ENCODE data around the gene APLF.
"Not testable (repeated sequence)": the region's sequence is repeated elsewhere in the genome, so short reads cannot be mapped to it uniquely, and the experiment has no call there.

The APLF gene

DNA sequence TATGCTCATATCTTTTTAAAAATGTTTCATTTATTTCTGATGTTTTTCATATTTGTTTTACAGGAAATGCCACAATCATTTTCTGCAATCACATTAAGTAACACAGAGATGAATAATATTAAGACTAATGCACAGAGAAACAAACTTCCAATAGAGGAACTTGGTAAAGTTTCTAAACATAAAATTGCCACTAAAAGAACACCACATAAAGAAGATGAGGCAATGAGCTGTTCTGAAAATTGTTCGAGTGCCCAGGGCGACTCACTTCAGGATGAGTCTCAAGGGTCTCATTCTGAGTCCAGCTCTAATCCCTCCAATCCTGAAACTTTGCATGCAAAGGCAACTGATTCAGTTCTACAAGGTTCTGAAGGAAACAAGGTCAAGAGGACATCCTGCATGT is 70.4 kb downstream of the APLF start:
- DNase-seq, result peak; percentile 71

DNA sequence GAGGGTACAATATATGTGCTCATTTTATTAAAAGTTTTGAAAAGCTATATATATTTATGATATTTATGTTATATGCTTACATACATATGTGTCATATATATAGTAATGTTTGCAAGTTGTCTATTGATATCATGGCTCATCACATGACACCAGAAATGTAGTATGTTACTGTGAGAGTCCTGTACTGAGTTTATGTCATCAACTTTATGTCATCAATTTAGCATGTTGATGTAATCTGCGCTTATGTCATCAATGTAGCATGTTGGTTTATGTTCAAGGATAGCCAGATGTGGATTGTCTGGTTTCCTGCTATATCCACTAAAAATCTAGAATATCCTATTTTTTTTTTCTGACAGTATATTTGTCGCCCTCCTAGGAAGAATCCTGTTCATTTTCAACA is 77.4 kb downstream of the APLF start:
- peak; percentile 3 for DNase-seq

GRCh38 chr2:68548396-68548795 is 81.0 kb downstream of the APLF start:
- DNase-seq, result no peak

- DNase-seq, result no peak
Measured at GRCh38 chr2:68553098-68553497, 85.7 kb downstream of the APLF start.

GRCh38 chr2:68555425-68556206 is 88.2 kb downstream of the APLF start:
- not testable (repeated sequence) for DNase-seq

DNA sequence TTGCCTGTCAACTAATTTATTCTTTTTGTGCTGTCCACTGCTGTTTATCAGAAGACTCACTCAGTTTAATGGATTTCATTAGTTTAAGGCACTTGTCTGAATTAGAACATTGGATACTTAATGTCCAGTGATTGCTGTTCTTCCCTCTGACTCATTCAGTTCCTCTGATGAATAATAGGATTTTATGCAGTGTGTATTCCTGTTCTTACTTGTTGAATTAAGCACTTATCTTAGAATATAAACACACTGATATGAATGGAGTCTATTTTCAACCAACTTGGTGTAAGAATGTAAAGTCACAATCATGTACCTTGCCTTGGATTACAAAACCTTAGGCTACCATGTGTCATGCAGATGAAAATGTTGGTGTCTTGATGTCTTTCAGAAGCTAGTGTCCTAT is 89.0 kb downstream of the APLF start:
- DNase-seq, result no peak

- no peak for DNase-seq
Measured at GRCh38 chr2:68558576-68558975, 91.2 kb downstream of the APLF start.

DNA sequence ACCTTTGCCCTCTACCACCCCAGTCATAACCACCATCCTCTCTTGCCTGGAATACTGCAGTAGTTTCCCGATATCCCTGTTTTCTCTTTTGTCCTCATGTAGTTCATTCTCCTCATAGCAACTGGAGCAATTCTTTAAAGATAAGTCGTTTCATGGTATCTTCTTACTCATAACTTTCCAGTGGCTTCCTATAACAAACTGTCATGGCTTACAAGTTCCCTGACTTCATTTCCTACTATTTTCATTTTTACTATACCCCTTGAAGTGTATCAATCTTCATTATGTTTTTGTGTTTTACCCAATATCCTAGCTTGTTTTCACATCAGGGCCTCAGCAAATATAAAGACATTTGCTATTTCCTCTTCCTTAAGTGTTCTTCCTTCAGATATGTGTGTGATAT is 92.3 kb downstream of the APLF start:
- no peak for DNase-seq

GRCh38 chr2:68560545-68560944 is 93.2 kb downstream of the APLF start:
- no peak for DNase-seq

DNA sequence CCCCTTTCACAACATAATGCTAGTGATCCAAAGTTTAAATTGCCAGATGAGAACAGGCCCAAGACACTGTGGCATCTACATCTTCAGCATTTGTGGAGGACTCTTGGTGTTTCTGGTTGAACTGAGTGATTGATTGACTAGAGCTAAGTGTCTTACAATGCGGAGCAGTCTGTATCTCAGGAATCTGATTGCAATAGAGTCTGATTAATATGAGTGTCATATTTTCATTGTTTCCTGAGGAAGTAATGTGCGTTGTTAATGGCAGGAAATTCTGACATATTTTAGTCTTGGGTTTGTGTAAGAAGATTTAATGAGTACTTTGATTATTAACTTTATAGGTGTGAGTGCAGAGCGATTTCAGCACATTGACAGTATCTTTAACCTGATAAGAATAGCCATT is 94.0 kb downstream of the APLF start:
- no peak for DNase-seq

- DNase-seq, result no peak
Measured at GRCh38 chr2:68562934-68563333, 95.5 kb downstream of the APLF start.

GRCh38 chr2:68564426-68564825 is 97.0 kb downstream of the APLF start:
- no peak for DNase-seq

DNA sequence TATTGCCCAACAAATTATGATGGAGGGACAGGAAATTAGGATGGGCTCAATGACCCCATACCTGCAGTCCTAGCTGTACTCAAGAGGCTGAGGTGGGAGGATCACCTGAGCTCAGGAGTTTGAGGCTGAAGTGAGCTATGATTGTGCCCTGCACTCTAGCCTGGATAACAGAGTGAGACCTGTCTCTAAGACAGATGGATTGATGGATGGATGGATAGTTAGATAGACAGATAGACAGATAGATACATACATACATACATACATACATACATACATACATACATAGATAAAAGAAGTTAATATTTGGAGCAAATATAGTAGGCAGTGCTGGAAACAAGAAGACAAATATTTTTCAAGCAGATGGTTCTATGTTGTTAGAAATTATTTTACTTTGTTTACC is 97.9 kb downstream of the APLF start:
- no peak for DNase-seq

DNA sequence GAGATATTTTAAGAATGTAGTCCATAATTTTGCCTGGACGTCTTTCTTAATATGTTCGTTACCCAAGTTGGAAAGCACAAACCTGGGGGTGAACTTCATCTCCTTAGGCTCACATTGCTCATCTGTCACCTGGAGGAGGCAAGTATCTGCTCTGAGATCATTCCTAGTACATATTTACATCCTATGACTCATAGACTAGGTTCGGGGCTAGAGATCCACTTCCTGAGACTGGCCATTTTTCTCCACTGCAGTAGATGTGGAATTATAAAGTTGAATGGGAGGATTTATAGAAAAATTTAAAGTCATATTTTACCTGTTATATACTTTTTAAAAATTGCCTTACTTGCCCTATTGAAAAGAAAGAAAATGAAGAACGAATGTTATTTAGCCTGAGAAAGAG is 98.5 kb downstream of the APLF start:
- no peak for DNase-seq

DNA sequence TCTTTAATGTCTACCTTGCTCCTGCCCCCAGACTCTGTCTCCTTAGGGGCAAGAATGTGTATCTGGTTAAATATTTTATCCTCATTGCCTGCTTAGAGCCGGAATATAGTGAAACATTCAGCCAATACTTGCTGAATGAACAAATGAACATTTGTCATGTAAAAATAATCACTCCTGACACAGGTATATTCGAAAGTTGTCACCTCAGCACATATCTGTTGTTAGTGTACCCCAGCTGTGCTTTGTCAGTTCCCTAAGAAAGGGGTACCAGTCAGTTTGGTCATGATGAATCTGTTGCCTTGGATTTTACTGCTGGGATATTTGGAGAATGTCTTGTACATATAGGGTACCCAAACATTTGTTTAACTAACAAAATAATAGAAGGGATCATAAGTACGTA is 99.0 kb downstream of the APLF start:
- no peak for DNase-seq

DNA sequence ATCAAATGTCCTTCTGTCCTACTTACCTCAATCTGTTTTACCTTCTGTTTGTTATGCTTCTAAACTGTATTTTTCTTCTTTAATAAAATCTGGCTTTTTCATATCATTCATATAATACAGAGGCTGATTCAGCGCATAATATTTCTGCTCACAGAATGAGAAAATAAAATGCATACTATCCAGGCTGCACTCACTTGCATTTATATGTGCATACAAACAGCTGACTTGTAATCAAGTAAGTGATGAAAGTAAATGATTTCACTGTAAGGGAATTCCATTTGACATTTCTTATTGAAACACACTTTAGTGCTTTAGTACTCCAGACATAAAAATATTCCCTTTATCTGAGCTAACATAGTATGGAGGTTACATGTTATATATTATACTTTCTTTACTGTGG is 100.7 kb downstream of the APLF start:
- no peak for DNase-seq

DNA sequence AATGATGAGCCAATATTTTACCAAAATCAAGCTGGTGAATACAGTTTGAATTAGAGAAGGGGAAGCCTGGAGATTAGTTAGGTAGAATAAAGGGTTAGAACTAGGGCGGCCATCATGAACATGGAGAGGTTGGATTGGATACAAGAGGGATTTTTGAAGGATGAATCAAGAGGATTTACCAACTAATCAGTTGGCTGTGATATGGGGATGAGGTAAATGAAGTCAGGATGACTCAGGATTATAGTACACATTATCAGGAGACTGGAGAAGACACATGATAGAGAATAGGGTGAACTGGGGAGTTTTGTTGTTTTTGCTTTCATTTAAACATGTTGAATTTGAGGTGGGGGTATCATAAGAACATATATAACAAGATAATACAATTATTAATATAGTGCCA is 102.2 kb downstream of the APLF start:
- DNase-seq, result no peak

GRCh38 chr2:68570434-68570833 is 103.0 kb downstream of the APLF start:
- not testable (repeated sequence) for DNase-seq

- no peak for DNase-seq
Measured at GRCh38 chr2:68574202-68574791, 106.9 kb downstream of the APLF start.

- no peak for DNase-seq
Measured at GRCh38 chr2:68577183-68577582, 109.8 kb downstream of the APLF start.

- DNase-seq, result no peak
Measured at GRCh38 chr2:68579689-68580088, 112.3 kb downstream of the APLF start.

DNA sequence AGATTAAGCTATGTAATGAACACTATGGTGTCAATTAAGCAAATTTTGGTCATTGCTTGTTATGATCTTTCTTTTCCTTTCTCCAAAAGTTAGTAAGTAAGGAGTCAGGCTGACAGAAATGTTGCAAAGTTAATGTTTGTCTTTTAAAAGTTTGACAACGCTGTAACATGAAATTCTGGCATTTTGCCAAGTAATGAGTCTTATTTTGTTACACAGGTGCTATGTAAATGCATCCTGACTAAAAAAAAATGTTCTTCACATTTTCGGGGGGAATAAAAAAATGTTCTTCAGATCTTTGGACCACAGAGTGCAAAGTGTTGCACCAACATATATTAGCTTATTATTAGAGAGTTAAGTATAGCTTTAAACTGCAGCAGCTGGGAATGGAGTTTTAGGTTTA is 121.2 kb downstream of the APLF start:
- DNase-seq, result no peak

GRCh38 chr2:68589963-68590362 is 122.6 kb downstream of the APLF start:
- DNase-seq, result no peak

DNA sequence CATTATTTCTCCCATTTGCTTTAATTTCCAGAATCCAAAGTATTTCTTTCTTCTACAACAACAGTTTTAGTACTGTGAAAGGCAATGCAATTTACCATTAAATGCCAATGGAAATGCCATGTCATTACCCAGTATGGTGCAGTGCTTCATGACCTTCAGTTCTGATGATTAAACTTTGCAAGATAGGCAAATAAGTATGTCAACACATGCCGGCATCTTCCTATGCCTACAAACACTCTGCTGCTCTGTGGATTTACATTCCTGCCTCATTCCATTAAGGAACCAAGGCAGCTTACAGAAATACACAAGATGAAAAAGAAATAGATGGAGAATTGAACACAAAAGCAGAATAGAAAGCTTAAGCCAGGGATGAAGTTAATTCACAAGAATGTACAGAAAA is 123.3 kb downstream of the APLF start:
- DNase-seq, result no peak

DNA sequence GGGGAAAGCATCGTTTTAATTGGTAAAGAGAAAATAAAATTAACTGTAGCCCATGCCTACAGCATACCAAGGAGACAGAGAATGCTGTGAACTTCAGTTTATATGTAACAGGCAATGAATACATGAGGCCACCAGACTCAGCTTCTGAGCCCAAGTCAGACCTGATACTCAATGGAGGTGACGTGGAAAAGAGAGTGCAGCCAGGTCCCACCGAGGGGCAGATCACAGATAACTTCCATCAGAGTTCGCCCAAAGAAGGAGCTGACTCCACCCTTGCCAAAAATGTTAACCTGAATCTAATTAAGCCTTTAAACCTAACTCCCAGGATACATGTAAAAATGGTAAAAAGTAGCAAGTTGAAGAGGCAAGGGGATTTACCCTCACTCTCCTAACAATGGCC is 123.8 kb downstream of the APLF start:
- DNase-seq, result no peak
